Bronchial epithelial cell (primary cell): ENCODE measurements around the gene TAS2R42. TPM values are rescaled to one million over a fixed set of nuclear protein-coding genes. Genes with fewer than 3 reads are reported as not detected.

ENCODE experiments used
- DNase-seq: peaks from one replicate; pipeline ENCODE4 v3.0.0-alpha.2; 2010; ENCODE audit warnings: low read depth
- FAIRE-seq: peaks from 2 replicates; lab custom pipeline; 2011; peaks lifted over from hg19 to GRCh38; lab: Jason Lieb, UNC
- H3K27me3 ChIP-seq: 2 replicates; pipeline ENCODE4 v1.5.1; 2011; ENCODE audit warnings: low read length; ENCODE audit not compliant: control insufficient read depth, insufficient read depth
- H3K36me3 ChIP-seq: 2 replicates; pipeline ENCODE4 v1.5.1; 2011; ENCODE audit warnings: low read length; ENCODE audit not compliant: control insufficient read depth, insufficient read depth
- H3K4me3 ChIP-seq: 2 replicates; pipeline ENCODE4 v1.5.1; 2011; ENCODE audit warnings: mild to moderate bottlenecking, low read depth, low read length, control low read depth
- total RNA-seq: library from RNA; depleted of rRNA; stranded (reverse); fragments of >200 nt; gene quantifications from 2 replicates; pipeline ENCODE4 v1.2.1, GENCODE V29; 2014
- TF ChIP-seq, protein P1 (sequence below): IDR thresholded peaks from 2 replicates; pipeline ENCODE4 v1.5.1; 2011; ENCODE audit warnings: mild to moderate bottlenecking, moderate library complexity, low read length, control low read depth, inconsistent platforms; ENCODE audit not compliant: insufficient read depth, severe bottlenecking

The TAS2R42 gene
- total RNA-seq, 1 donor from 2014 or later, result not detected

DNA sequence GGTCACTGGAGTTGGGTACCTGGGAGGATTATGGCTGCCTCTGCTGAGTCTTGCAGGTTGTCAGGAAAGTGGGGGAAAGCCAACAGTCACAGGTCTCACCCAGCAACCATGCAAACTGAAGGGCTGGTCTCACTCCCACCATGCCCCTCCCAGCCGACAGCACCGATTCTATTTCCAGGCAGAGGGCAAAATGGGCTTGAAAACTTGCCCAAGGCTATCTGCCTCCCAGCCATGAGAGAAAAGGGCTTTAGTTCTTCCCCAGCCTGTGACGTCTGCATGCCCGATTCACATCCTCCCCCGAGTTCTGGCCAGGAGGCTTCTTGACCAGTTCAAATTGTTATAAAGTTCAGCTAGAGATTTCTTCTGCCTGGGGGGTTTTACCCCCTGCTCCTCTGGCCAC lies 42.4 kb downstream of the TAS2R42 start:
- FAIRE-seq (no peak), DNase-seq (no peak)
- Histone ChIP-seq H3K36me3 (no peaks in the 10 kb centered on the region), H3K4me3 (no peak overlapping the region), H3K27me3 (no peaks in the 10 kb centered on the region)
- TF ChIP-seq, protein P1, sequence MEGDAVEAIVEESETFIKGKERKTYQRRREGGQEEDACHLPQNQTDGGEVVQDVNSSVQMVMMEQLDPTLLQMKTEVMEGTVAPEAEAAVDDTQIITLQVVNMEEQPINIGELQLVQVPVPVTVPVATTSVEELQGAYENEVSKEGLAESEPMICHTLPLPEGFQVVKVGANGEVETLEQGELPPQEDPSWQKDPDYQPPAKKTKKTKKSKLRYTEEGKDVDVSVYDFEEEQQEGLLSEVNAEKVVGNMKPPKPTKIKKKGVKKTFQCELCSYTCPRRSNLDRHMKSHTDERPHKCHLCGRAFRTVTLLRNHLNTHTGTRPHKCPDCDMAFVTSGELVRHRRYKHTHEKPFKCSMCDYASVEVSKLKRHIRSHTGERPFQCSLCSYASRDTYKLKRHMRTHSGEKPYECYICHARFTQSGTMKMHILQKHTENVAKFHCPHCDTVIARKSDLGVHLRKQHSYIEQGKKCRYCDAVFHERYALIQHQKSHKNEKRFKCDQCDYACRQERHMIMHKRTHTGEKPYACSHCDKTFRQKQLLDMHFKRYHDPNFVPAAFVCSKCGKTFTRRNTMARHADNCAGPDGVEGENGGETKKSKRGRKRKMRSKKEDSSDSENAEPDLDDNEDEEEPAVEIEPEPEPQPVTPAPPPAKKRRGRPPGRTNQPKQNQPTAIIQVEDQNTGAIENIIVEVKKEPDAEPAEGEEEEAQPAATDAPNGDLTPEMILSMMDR, result no peak

DNA sequence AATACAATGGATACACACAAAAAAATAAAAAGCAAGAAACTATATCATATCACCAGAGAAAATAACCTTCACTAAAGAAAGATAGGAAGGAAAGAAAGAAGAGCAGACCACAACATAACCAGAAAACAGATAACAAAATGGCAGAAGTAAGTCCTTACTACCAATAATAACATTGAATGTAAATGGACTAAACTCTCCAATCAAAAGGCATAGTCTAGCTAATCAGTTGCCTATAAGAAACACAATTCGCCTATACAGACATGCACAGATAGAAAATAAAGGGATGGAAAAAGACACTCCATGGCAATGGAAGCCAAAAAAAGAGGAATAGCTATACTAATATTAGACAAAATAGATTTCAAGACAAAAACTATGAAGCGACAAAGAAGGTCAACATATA lies 43.4 kb downstream of the TAS2R42 start:
- H3K27me3 ChIP-seq, result no peaks in the 10 kb centered on the region
- no peak for DNase-seq
- H3K4me3 ChIP-seq, result no peak overlapping the region
- no peak for FAIRE-seq
- TF ChIP-seq, protein P1, result no peak
- H3K36me3 ChIP-seq, result no peaks in the 10 kb centered on the region

DNA sequence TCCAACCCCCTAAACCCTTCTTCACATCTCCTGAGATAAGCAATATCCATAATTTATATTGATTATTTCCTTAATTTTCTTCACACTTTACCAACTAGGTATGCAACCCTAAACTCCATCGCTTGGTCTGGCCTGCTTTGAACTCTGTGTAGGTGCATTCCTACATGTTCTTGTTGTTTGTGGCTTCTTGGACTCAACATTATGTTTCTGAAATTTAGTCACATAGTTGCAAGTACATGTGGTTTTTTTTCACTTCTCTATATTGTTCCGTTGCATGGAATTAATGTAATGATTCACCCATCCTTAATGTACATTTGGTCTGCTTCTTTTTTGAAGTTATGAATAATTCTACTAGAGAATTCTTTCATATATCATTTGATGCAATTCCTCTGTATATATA lies 50.7 kb downstream of the TAS2R42 start:
- TF ChIP-seq, protein P1, result no peak
- no peak overlapping the region for H3K4me3 ChIP-seq
- no peaks in the 10 kb centered on the region for H3K27me3 ChIP-seq
- no peak for DNase-seq
- H3K36me3 ChIP-seq, result no peaks in the 10 kb centered on the region
- no peak for FAIRE-seq

Other genes with a start within 250 kb of the TAS2R42 start
- 1.1 and 1.2 TPM in 2 replicates for gene TAS2R14, start 247.7 kb downstream of the TAS2R42 start, total RNA-seq
- gene TAS2R50, start 200.0 kb downstream of the TAS2R42 start, total RNA-seq, result 1.0 and 2.1 TPM in 2 replicates
- gene TAS2R20, start 188.6 kb downstream of the TAS2R42 start, total RNA-seq, result 1.8 and 2.0 TPM in 2 replicates
- gene TAS2R19, start 164.3 kb downstream of the TAS2R42 start, total RNA-seq, result 2.4 and 3.9 TPM in 2 replicates
- gene TAS2R31, start 155.5 kb downstream of the TAS2R42 start, total RNA-seq, result 1.3 and 2.0 TPM in 2 replicates
- gene TAS2R46, start 124.6 kb downstream of the TAS2R42 start, total RNA-seq, result 0.90 and 2.1 TPM in 2 replicates
- gene TAS2R43, start 94.6 kb downstream of the TAS2R42 start, total RNA-seq, result 0.79 and 1.3 TPM in 2 replicates
- 3.1 and 4.5 TPM in 2 replicates for gene TAS2R30, start 52.3 kb downstream of the TAS2R42 start, total RNA-seq
- 3.2 and 3.5 TPM in 2 replicates for gene SMIM10L1, start 15.7 kb downstream of the TAS2R42 start, total RNA-seq
- gene PRB3, start 82.8 kb upstream of the TAS2R42 start, total RNA-seq, result not detected in 2 replicates
- not detected in 2 replicates for gene PRB4, start 123.5 kb upstream of the TAS2R42 start, total RNA-seq
- gene PRB2, start 208.6 kb upstream of the TAS2R42 start, total RNA-seq, result not detected in 2 replicates